Stimulated activated CD4-positive, alpha-beta T cell treated with anti-CD3 and anti-CD28 coated beads, Interleukin-4, amount 100 ng/mL, for 24 hours (primary cell): ENCODE measurements around the gene CABP7.

Experiments
- DNase-seq: peaks from one replicate; pipeline ENCODE4 v3.0.0-alpha.2; 2020

CABP7 gene

DNA sequence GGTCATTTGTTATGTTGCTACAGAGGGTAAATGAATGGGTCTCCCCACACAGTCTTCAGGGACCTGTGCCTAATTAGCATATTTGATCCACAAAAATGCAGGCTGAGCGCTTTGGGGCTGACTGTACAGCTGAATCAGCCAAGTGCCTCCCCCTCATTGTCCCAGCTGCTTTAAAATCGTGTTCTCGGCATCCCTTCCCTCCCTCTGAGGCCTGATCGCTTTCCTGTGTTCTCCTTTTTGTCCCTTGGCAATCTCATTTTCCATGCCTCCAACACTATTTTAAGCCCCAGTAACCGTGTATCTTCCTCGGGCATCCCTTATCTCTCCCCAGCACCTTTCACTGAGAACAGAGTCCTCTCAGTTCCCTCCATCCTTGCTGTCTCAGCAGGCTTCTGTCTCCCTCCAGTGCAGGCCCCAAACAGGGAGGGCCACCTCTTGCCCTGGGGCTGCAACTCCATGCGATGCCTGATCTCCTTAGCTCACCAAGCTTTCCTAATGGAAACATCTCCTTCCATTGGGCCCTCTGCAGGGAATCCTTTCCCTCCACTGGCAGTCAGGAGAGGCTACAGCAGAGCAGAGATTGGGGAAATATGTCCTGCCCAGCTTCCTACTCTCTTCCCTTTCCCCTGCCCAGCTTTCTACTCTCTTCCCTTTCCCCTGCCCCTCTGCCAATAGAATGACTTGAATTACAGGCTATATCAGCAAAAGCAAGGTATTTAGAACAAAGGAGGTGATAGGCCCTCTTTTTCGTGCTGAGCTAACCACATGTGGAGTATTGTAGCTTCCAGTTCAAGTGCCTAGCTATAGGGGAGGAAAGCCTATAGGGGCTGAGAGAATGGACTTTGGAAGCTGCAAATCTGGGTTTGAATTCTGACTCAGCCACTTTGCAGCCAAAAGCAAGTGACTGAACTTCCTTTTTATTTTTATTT is 61.2 kb downstream of the CABP7 start:
- DNase-seq = no peak
